IMR-90 (cell line): ENCODE results near the gene SRSF3. TPM values are rescaled to one million over a fixed set of nuclear protein-coding genes. Genes with fewer than 3 reads are reported as not detected.

Experiments used
- ATAC-seq: fragments of 200-7000 bp; cut with Tn5 transposase; 2 replicates; pipeline ENCODE4 v1.9.1; 2020; ENCODE audit warnings: low read depth, mild to moderate bottlenecking, moderate library complexity
- BruUV-seq: library from RNA; stranded (reverse); fragments of 400-500 nt; replicated peaks from 2 replicates; lab custom pipeline; 2021; lab: Mats Ljungman, UMichigan
- CTCF ChIA-PET: fragments of 300-600 bp; formaldehyde crosslinking; extraction: SDS; loops from one replicate; lab custom pipeline; 2021; ENCODE audit warnings: antibody characterized with exemption; lab: Yijun Ruan, JAX
- POLR2A ChIA-PET: fragments of 300-600 bp; sonication (Branson Sonifier 250); formaldehyde crosslinking; loops from one replicate; lab custom pipeline; 2022; ENCODE audit warnings: antibody characterized with exemption; ENCODE audit not compliant: unreplicated experiment; lab: Charles Lee
- DNase-seq: peaks from one replicate; pipeline ENCODE4 v3.0.0; 2013
- H2AFZ ChIP-seq: replicated peaks from 2 replicates; pipeline ENCODE3; 2013; ENCODE audit warnings: low read length, mild to moderate bottlenecking; ENCODE audit not compliant: poor library complexity
- H2AK5ac ChIP-seq: 2 replicates; pipeline ENCODE4 v1.6.1; 2013; ENCODE audit warnings: low read depth, low read length, inconsistent platforms
- H2AK9ac ChIP-seq: replicated peaks from 2 replicates; pipeline ENCODE3; 2013; ENCODE audit warnings: mild to moderate bottlenecking, low read depth, low read length, moderate library complexity; ENCODE audit not compliant: poor library complexity
- H2BK120ac ChIP-seq: 2 replicates; pipeline ENCODE4 v1.6.1; 2013; ENCODE audit warnings: low read depth, low read length, inconsistent platforms
- H2BK15ac ChIP-seq: 3 replicates; pipeline ENCODE4 v1.6.1; 2013; ENCODE audit warnings: low read depth, low read length, inconsistent platforms
- H2BK20ac ChIP-seq: 2 replicates; pipeline ENCODE4 v1.6.1; 2013; ENCODE audit warnings: low read depth, mild to moderate bottlenecking, inconsistent platforms, low read length, moderate library complexity
- H2BK5ac ChIP-seq: 2 replicates; pipeline ENCODE4 v1.6.1; 2013; ENCODE audit warnings: mild to moderate bottlenecking, low read depth, low read length, inconsistent platforms; ENCODE audit not compliant: poor library complexity, severe bottlenecking
- H3K14ac ChIP-seq: replicated peaks from 2 replicates; pipeline ENCODE4 v1.6.1; 2013; ENCODE audit warnings: low read depth, low read length, inconsistent platforms
- H3K18ac ChIP-seq: 2 replicates; pipeline ENCODE4 v1.6.1; 2013; ENCODE audit warnings: low read depth, low read length, control low read depth
- H3K23ac ChIP-seq: 2 replicates; pipeline ENCODE4 v1.6.1; 2013; ENCODE audit warnings: low read depth, low read length, inconsistent platforms
- H3K27ac ChIP-seq: 2 replicates; pipeline ENCODE4 v1.5.1; 2013; ENCODE audit warnings: mild to moderate bottlenecking, control low read depth, low read length; ENCODE audit not compliant: insufficient read depth
- H3K27me3 ChIP-seq: 2 replicates; pipeline ENCODE4 v1.6.1; 2013; ENCODE audit warnings: low read length; ENCODE audit not compliant: control insufficient read depth, insufficient read depth
- H3K36me3 ChIP-seq: 2 replicates; pipeline ENCODE4 v1.6.1; 2013; ENCODE audit warnings: low read length, mixed read lengths; ENCODE audit not compliant: control insufficient read depth, insufficient read depth
- H3K4ac ChIP-seq: 2 replicates; pipeline ENCODE4 v1.6.1; 2013; ENCODE audit warnings: low read depth, low read length, inconsistent platforms
- H3K4me1 ChIP-seq: 2 replicates; pipeline ENCODE4 v1.6.1; 2013; ENCODE audit warnings: low read length, mixed read lengths; ENCODE audit not compliant: control insufficient read depth, insufficient read depth
- H3K4me2 ChIP-seq: 2 replicates; pipeline ENCODE4 v1.6.1; 2013; ENCODE audit warnings: low read depth, mild to moderate bottlenecking, control low read depth, low read length, moderate library complexity
- H3K4me3 ChIP-seq: 2 replicates; pipeline ENCODE4 v1.5.1; 2013; ENCODE audit warnings: low read depth, mild to moderate bottlenecking, control low read depth, low read length, moderate library complexity; ENCODE audit not compliant: insufficient read depth
- H3K56ac ChIP-seq: 2 replicates; pipeline ENCODE4 v1.6.1; 2013; ENCODE audit warnings: low read length, inconsistent platforms; ENCODE audit not compliant: insufficient read depth; ENCODE audit errors: extremely low read depth
- H3K79me1 ChIP-seq, 2 experiments: 2 replicates each; pipeline ENCODE4 v1.6.1; 2013; ENCODE audit warnings: low read length in 2 of 2, inconsistent platforms in 1 of 2, low read depth in 1 of 2
- H3K9ac ChIP-seq: 2 replicates; pipeline ENCODE4 v1.6.1; 2013; ENCODE audit warnings: low read depth, low read length, control low read depth
- H3K9me1 ChIP-seq: 2 replicates; pipeline ENCODE4 v1.6.1; 2013; ENCODE audit warnings: low read length, inconsistent platforms; ENCODE audit not compliant: insufficient read depth
- H3K9me3 ChIP-seq: 2 replicates; pipeline ENCODE4 v1.6.1; 2013; ENCODE audit warnings: low read length; ENCODE audit not compliant: control insufficient read depth, insufficient read depth
- H4K20me1 ChIP-seq: 2 replicates; pipeline ENCODE4 v1.6.1; 2013; ENCODE audit warnings: low read length, inconsistent platforms; ENCODE audit not compliant: insufficient read depth
- H4K5ac ChIP-seq: 2 replicates; pipeline ENCODE4 v1.6.1; 2013; ENCODE audit warnings: mild to moderate bottlenecking, low read depth, low read length, control low read depth
- H4K8ac ChIP-seq, 2 experiments: 2 replicates each; pipeline ENCODE4 v1.6.1; 2013; ENCODE audit warnings: low read depth in 2 of 2, low read length in 2 of 2, control low read depth in 1 of 2, inconsistent platforms in 1 of 2
- H4K91ac ChIP-seq: 2 replicates; pipeline ENCODE4 v1.6.1; 2013; ENCODE audit warnings: low read depth, low read length, inconsistent platforms; ENCODE audit not compliant: insufficient read depth
- CEBPB ChIP-seq: IDR thresholded peaks from 2 replicates; pipeline ENCODE4 v1.6.1; 2012; ENCODE audit warnings: low read depth, low read length, improper control_type of control experiment
- CHD1 ChIP-seq: IDR thresholded peaks from 2 replicates; pipeline ENCODE4 v1.6.1; 2012; ENCODE audit warnings: low read depth, low read length, improper control_type of control experiment
- CTCF ChIP-seq: conservative IDR thresholded peaks from 2 replicates; pipeline ENCODE4 v1.5.1; 2012; ENCODE audit warnings: mild to moderate bottlenecking, low read depth, low read length, improper control_type of control experiment
- ELK1 ChIP-seq: fragments of 150-350 bp; IDR thresholded peaks from 2 replicates; pipeline ENCODE4 v1.6.1; 2016; ENCODE audit warnings: low read depth, mild to moderate bottlenecking, low read length, moderate library complexity, borderline replicate concordance
- FOS ChIP-seq: fragments of 150-350 bp; IDR thresholded peaks from 2 replicates; pipeline ENCODE4 v1.6.1; 2016; ENCODE audit warnings: low read depth, low read length
- MAFK ChIP-seq: IDR thresholded peaks from 2 replicates; pipeline ENCODE4 v1.6.1; 2012; ENCODE audit warnings: low read depth, low read length, improper control_type of control experiment
- MAZ ChIP-seq: IDR thresholded peaks from 2 replicates; pipeline ENCODE4 v1.6.1; 2012; ENCODE audit warnings: low read depth, mild to moderate bottlenecking, low read length, improper control_type of control experiment, moderate library complexity, borderline replicate concordance
- NFE2L2 ChIP-seq: fragments of 150-350 bp; IDR thresholded peaks from 2 replicates; pipeline ENCODE4 v1.6.1; 2016; ENCODE audit warnings: low read depth, mild to moderate bottlenecking, low read length
- POLR2A ChIP-seq: IDR thresholded peaks from 2 replicates; pipeline ENCODE4 v1.6.1; 2012; ENCODE audit warnings: mild to moderate bottlenecking, low read depth, low read length
- RCOR1 ChIP-seq: IDR thresholded peaks from 2 replicates; pipeline ENCODE4 v1.6.1; 2012; ENCODE audit warnings: mild to moderate bottlenecking, low read length, improper control_type of control experiment; ENCODE audit not compliant: insufficient replicate concordance
- RFX5 ChIP-seq: IDR thresholded peaks from 2 replicates; pipeline ENCODE4 v1.8.0; 2012; ENCODE audit warnings: low read depth, mild to moderate bottlenecking, low read length, moderate library complexity
- SMC3 ChIP-seq: fragments of 150-350 bp; IDR thresholded peaks from 2 replicates; pipeline ENCODE4 v1.6.1; 2016; ENCODE audit warnings: low read depth, mild to moderate bottlenecking, antibody characterized with exemption, low read length, moderate library complexity
- WGBS, 2 experiments: methylation state at CpG; one replicate each; pipeline versions ENCODE4 v1.1.5 to v1.1.7; 2013; ENCODE audit warnings: missing lambda C conversion rate in 2 of 2; ENCODE audit not compliant: insufficient read length in 1 of 2; ENCODE audit errors: extremely low coverage in 2 of 2; 5-methylcytosine and 5-hydroxymethylcytosine counted together
- dilution Hi-C: fragments of 300-500 bp; cut with HindIII; formaldehyde crosslinking; loops from one replicate; pipeline ENCODE4 v1.14.3; 2018; ENCODE audit warnings: low sequenced_read_pairs; ENCODE audit not compliant: unreplicated experiment
- in situ Hi-C: fragments of 300-500 bp; cut with MboI; formaldehyde crosslinking; loops from 3 replicates; pipeline ENCODE4 v1.14.3; 2019; ENCODE audit warnings: low sequenced_read_pairs, inconsistent platforms, mixed read lengths
- intact Hi-C: fragments of 100-400 bp; cut with micrococcal nuclease; formaldehyde crosslinking; loops from 2 replicates; pipeline ENCODE4 v1.10.0; 2022
- polyA plus RNA-seq, 3 experiments: library from polyadenylated mRNA; depleted of rRNA; stranded (reverse); fragments of >200 nt; gene quantifications; 2 replicates each; pipeline ENCODE4 v1.2.3, GENCODE V29; 2012; ENCODE audit warnings: low replicate concordance in 1 of 3
- total RNA-seq: library from RNA; depleted of rRNA; stranded (reverse); fragments of >200 nt; gene quantifications from 2 replicates; pipeline ENCODE4 v1.2.3, GENCODE V29; 2012

Gene SRSF3
- total and polyA plus RNA-seq, 2 of the 4 experiments (the other 2 are of a cell fraction), result 237 to 297 TPM

- Histone ChIP-seq H2AFZ (peak overlapping the region; percentile 51), H3K27me3 (no peaks in the 10 kb centered on the region), H3K18ac (no peak overlapping the region), H3K79me1 (peaks cover 0 to 13% of the 10 kb centered on the region in 2 experiments; a peak in 1 of 4 replicates), H4K8ac (peak overlapping the region in 1 of 2 experiments; percentile 22; a peak in 1 of 4 replicates), H3K56ac (no peak overlapping the region), H3K9me1 (peaks cover 14% of the 10 kb centered on the region), H4K91ac (0 out of 2 replicates have a peak overlapping the region, but pooled peaks have one; percentile 1), H3K4me3 (no peak overlapping the region), H3K27ac (no peak overlapping the region), H3K4me2 (no peak overlapping the region), H4K20me1 (no peaks in the 10 kb centered on the region), H3K36me3 (no peaks in the 10 kb centered on the region), H4K5ac (no peak overlapping the region), H3K4ac (peak overlapping the region; percentile 23; the same call in 1 of the 2 replicates), H3K23ac (no peak overlapping the region), H3K14ac (peak overlapping the region; percentile 40; the same call in 1 of the 2 replicates), H2AK9ac (no peak overlapping the region), H2BK15ac (peak overlapping the region; percentile 36; the same call in 1 of the 3 replicates), H2BK5ac (no peak overlapping the region), H2AK5ac (peak overlapping the region; percentile 76), H3K9ac (no peak overlapping the region), H3K9me3 (no peaks in the 10 kb centered on the region), H2BK20ac (peak overlapping the region; percentile 50; the same call in 1 of the 2 replicates), H3K4me1 (peaks cover 10% of the 10 kb centered on the region), H2BK120ac (0 out of 2 replicates have a peak overlapping the region, but pooled peaks have one; percentile 6)
- ChIA-PET CTCF (interaction anchor here (0.6 kb wide), 1 partner anchor 28 kb away, joined by 3 read pairs; no protein-coding TSS in a partner anchor), POLR2A (interaction anchor here (0.5 kb wide), 1 partner anchor 35 kb away, joined by 3 read pairs; the partner anchor contains the start of gene CDKN1A)
- dilution Hi-C loops (no loop called here), intact Hi-C loops (no loop called here), in situ Hi-C loops (no loop called here)
- DNase-seq, result peak; percentile 90
- ATAC-seq, result peak; percentile 89
- TF ChIP-seq FOS (no peak), CHD1 (no peak), MAFK (no peak), RCOR1 (no peak), CEBPB (no peak), POLR2A (no peak), NFE2L2 (no peak), CTCF (no peak), ELK1 (no peak), MAZ (no peak), SMC3 (no peak), RFX5 (no peak)
- no TSS peak for BruUV-seq
- 40% methylated on average over 5 of the region's 8 CpGs; no CpG with 5 or more reads in 1 of the 2 experiments for WGBS, 2 experiments
These were observed 49.0 kb downstream of the SRSF3 start for GRCh38 chr6:36642913-36643817.
